ENCODE measurements around the gene LUZP4.
A peak's percentile ranks its signal among the peaks of the same experiment; 100 is the strongest.
"Not testable (repeated sequence)": the region's sequence is repeated elsewhere in the genome, so short reads cannot be mapped to it uniquely, and the experiment has no call there.

LUZP4 gene

DNA sequence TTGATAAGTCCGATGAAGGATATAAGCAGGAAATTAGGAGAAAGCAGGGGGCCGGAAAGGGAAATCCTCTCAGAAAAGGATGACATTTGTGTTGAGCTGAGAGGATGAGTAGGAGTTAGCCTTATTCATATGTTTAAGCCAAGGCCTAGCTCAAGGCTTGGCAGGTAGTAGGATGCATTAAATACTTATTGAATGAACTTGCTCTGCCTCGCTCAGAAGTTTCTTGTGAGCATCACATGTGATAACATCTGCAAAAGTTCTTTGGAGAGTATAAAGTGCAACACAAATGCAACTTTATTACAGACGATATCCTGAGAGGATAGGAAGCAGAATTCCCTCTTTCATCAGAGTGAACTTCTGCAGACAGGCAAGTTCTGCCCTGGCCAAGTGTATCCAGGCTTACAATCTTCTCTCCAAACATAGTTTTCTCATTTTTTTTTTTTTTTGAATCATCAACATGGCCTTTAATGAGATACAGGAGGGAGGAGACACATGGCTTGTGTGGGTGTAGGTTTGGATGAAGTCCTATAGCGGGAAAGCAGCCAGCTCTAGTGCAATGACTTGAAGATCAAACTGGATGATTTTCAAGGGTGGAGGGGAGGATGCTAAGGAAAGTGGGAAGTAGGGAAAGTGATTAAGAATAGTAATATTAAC lies 48.1 kb downstream of the LUZP4 start:
- peak; percentile 73 for DNase-seq

DNA sequence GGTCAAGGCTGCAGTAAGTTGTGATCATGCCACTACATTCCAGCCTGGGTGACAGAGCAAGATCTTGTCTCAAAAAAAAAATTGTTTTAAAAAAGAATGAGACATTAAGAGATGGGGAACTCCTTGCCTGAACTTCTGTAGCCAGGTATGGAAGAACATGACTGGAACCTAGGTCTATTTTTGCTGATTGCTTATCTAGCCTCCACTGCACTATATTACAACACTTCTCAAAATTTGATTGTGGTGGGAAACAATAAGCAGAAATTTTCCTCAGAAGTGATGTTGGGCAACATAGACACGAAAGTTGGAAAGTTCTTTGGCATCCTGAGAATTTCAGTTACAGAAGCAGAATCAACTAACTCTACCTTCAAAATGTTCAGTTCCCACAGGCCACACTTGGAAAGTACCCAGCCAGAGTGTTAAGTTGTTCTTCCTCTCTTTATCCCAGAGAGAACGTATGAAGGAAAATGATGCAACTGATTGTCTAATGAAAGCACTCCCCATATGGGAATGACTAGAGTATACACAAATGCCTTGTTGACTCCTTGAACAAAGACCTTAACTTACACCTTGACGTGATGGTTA lies 50.0 kb downstream of the LUZP4 start:
- no peak for DNase-seq

DNA sequence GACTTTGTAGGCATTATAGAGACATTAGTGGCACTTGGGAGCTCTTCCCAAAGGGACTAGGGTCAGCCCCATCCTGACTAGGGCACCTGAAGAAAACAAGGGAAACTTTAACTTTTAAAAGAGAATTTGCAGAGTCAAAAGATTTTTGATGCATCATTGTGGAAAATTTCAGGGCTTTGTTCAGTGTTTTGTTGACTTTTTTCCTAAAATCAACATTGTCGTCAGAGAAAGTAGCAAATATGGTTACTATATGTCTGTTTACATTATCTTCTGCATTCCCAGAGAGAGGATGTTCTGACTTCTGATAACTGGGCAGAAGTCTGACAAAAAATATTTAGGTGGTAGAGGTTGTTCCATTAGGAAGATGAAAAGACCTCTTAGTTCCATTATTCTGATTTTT lies 51.9 kb downstream of the LUZP4 start:
- DNase-seq, result no peak

DNA sequence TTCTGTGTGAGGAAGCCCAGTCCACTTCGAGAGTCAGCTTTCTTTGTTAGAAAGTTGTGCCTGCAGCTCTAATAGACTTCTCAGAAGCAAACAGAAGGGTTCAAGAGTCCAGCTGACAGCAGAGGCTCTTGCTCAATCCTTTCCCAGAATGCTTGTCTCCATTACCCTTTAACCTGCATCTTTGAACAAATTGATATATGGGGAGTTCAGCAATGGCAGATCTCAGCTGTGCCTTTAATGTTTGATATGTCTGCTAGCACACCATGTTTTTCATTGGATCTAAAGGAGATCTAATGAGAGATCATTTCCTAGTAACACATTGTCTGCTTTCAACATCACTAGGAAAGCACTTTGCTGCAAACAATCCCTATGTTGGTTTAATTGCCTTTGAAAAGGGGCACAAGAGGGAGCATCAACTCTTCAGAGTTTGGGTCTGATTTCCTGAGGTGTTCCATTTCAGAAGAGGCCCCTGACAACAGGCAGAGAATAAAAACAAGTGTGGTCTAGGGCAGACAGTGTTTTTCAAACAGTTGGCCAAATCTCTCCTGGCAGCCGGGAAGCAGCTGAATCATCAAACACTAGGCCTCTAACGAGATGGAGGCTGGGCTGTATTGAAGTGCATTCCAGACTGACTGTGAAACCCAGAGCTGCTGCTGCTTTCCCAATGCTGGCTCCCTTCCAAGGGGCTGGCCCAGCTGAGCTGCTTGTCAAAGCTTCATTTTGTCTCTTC lies 55.5 kb downstream of the LUZP4 start:
- peak; percentile 93 for DNase-seq

DNA sequence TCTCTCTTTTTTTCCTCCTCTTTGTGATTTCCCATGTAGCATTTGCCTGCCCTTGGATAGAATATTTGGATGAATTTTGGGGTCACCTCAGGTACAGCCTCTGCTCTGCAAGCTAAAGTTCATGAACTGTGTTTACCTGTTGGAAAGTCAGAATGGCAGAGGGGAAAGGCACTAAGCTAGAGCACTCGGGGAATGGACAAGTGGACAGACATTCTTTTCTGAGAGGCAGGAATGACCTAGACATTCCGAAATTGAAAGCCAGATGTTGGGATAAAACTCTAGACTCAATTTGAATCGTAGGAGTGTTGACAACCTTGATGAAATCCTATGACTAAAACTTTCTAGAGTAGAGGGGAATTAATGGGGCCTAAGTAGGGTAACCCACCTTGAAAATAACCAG lies 56.1 kb downstream of the LUZP4 start:
- no peak for DNase-seq

DNA sequence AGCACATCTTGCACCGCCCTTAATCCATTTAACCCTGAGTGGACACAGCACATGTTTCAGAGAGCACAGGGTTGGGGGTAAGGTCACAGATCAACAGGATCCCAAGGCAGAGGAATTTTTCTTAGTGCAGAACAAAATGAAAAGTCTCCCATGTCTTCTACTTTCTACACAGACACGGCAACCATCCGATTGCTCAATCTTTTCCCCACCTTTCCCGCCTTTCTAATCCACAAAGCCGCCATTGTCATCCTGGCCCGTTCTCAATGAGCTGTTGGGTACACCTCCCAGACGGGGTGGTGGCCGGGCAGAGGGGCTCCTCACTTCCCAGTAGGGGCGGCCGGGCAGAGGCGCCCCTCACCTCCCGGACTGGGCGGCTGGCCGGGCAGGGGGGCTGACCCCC lies 57.2 kb downstream of the LUZP4 start:
- not testable (repeated sequence) for DNase-seq

DNA sequence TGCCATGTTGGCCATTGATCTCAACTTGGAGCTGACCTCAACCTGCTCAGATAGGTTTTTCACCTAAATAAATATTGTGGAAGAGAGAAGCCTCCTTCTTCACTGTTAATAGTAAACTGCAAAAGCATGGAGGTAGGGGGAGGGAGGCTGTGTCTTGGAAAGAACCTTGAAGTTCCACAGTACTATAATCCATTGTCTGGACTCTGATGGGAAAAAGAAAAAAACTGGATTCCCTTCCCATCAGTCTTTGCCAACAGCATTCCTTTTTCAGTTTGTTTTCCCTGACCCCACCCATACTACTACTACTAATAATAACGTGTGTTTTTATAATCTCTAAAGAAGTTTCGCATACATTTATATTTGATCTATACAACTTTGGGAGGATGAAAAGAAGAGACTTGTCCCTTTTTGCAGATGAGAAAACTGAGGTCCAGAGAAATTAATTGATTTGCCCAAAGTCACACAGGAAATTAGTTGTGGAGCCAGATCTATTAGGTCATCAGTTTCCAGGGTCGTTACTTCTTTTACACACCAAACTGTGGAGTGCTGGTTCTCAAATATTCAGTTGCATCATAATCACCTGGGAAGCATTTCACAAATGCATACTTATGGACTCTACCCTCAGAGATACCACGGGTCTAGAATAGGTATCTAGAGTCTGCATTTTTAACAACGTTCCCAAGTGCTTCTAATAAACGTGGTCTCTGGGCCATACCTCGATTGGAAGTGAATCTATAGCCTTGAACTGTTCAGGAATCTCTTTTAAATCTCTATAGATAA lies 59.1 kb downstream of the LUZP4 start:
- DNase-seq, result no peak

DNA sequence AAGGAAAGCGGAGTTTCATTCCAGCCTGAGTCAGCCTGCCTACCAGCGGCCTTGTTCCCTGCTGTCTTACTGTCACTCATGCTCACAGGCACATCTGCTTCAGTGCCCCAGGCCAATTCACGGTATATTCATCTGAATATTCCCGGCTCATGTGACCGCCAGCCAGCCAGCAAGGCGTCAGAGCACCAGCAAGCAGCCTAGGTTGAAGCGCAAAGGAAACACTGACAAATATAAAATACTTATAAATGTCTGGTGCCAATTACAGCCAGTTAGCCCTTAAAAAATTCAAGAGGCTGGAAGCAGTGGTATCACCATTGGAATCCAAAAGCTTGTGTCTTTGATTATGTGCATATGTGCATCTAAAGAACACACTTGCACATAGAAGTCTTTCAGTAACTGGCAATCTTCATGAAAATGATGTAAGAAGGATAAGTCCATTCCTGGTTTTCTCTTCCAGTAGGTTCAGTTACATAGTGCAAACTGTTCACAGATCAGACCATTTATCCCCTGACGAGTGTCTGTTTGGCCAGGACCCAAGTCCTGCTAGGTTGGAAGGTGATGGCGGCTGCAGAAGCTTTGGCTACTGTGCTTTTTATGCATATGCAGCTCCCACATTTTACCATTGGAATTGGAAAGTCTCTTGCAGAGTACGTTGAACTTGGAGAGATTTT lies 61.3 kb downstream of the LUZP4 start:
- DNase-seq, result peak; percentile 72

DNA sequence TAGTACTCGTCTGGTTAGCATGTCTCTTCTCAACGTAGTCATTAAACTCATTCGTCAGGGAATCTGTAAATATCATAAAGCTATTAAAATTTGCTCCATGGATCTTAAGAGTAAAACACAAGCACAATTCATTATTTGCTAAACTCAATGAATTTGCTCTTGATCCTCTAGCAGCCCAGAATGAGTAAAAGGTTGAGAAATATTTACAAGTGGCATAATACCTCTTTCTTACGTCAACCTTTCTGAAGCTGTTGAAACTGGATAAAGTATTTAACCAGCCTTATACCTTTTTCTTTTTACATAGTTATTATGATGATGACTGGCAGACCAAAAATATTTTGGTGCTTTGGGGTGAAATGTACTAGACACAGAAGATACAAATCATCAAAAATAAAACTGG lies 66.9 kb downstream of the LUZP4 start:
- no peak for DNase-seq

All from right hindlimb (tissue), 1 donor.